Measurements from ENCODE around the gene TTC9.

The TTC9 gene

GRCh38 chr14:70655110-70655826, 13.6 kb downstream of the TTC9 start:
- TF ChIP-seq ZNF274 (IDR thresholded peaks at IDR 0.05; ENCODE audit: low read depth, low read length), result no peak
- peak overlapping the region; percentile 71; the same call in 1 of the 2 replicates for H3K4me3 ChIP-seq (ENCODE audit: low read length)

- no peak for TF ChIP-seq ZNF274 (IDR thresholded peaks at IDR 0.05; ENCODE audit: low read depth, low read length)
- no peak overlapping the region for H3K4me3 ChIP-seq (ENCODE audit: low read length)
These were observed 17.2 kb downstream of the TTC9 start for GRCh38 chr14:70658899-70659298.

- peak overlapping the region; percentile 23; the same call in 1 of the 2 replicates for H3K4me3 ChIP-seq (ENCODE audit: low read length)
- TF ChIP-seq ZNF274 (IDR thresholded peaks at IDR 0.05; ENCODE audit: low read depth, low read length), result no peak
These were observed 19.5 kb downstream of the TTC9 start for GRCh38 chr14:70660967-70661893.

GRCh38 chr14:70662080-70662479, 20.4 kb downstream of the TTC9 start:
- no peak for TF ChIP-seq ZNF274 (IDR thresholded peaks at IDR 0.05; ENCODE audit: low read depth, low read length)

GRCh38 chr14:70662816-70663215, 21.1 kb downstream of the TTC9 start:
- no peak for TF ChIP-seq ZNF274 (IDR thresholded peaks at IDR 0.05; ENCODE audit: low read depth, low read length)
- no peak overlapping the region for H3K4me3 ChIP-seq (ENCODE audit: low read length)

More at GRCh38 chr14:70662080-70662479, 20.4 kb downstream of the TTC9 start:
- H3K4me3 ChIP-seq (ENCODE audit: low read length), result no peak overlapping the region; the same call in 1 of the 2 replicates

- H3K4me3 ChIP-seq (ENCODE audit: low read length), result no peak overlapping the region
- no peak for TF ChIP-seq ZNF274 (IDR thresholded peaks at IDR 0.05; ENCODE audit: low read depth, low read length)
These were observed 22.0 kb downstream of the TTC9 start for GRCh38 chr14:70663707-70664179.

GRCh38 chr14:70664698-70665447, 23.2 kb downstream of the TTC9 start:
- no peak for TF ChIP-seq ZNF274 (IDR thresholded peaks at IDR 0.05; ENCODE audit: low read depth, low read length)
- H3K4me3 ChIP-seq (ENCODE audit: low read length), result no peak overlapping the region; the same call in 1 of the 2 replicates

- peak overlapping the region; percentile 11; the same call in 1 of the 2 replicates for H3K4me3 ChIP-seq (ENCODE audit: low read length)
- no peak for TF ChIP-seq ZNF274 (IDR thresholded peaks at IDR 0.05; ENCODE audit: low read depth, low read length)
These were observed 24.0 kb downstream of the TTC9 start for GRCh38 chr14:70665448-70666360.

GRCh38 chr14:70666361-70666686, 24.6 kb downstream of the TTC9 start:
- no peak for TF ChIP-seq ZNF274 (IDR thresholded peaks at IDR 0.05; ENCODE audit: low read depth, low read length)
- no peak overlapping the region; the same call in 1 of the 2 replicates for H3K4me3 ChIP-seq (ENCODE audit: low read length)

- no peak overlapping the region for H3K4me3 ChIP-seq (ENCODE audit: low read length)
- no peak for TF ChIP-seq ZNF274 (IDR thresholded peaks at IDR 0.05; ENCODE audit: low read depth, low read length)
These were observed 29.4 kb downstream of the TTC9 start for GRCh38 chr14:70670992-70671651.

GRCh38 chr14:70671652-70672644, 30.2 kb downstream of the TTC9 start:
- no peak for TF ChIP-seq ZNF274 (IDR thresholded peaks at IDR 0.05; ENCODE audit: low read depth, low read length)

More at GRCh38 chr14:70671652-70672644, 30.2 kb downstream of the TTC9 start:
- H3K4me3 ChIP-seq (ENCODE audit: low read length), result no peak overlapping the region
